ENCODE measurements around the gene AFDN.
"Not testable (repeated sequence)": the region's sequence is repeated elsewhere in the genome, so short reads cannot be mapped to it uniquely, and the experiment has no call there.

Gene AFDN

GRCh38 chr6:167965592-167966539 is 139.2 kb downstream of the AFDN start:
- no peak overlapping the region for H3K4me3 ChIP-seq
- H3K27ac ChIP-seq = no peak overlapping the region

DNA sequence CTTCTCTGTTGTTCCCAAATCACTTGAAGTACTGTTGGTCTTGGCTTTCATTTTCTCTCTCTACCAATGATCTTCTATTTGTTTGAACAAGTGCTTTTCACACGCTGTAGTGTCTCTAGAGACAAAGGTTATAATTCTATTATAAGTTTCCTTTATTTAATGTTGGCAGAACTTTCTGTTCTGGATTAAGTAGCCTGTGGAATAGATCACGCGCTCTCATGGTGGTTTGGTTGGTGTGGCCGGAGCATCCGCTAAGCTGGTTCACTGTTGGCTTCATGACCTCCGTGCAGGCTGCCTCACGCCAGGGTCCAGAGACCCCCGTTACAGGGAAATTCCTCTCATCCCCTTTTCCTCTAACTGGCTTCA is 139.8 kb downstream of the AFDN start:
- no peak overlapping the region for H3K27ac ChIP-seq
- H3K4me3 ChIP-seq = no peak overlapping the region

GRCh38 chr6:167968091-167968490 is 141.4 kb downstream of the AFDN start:
- no peak overlapping the region for H3K27ac ChIP-seq
- no peak overlapping the region for H3K4me3 ChIP-seq

DNA sequence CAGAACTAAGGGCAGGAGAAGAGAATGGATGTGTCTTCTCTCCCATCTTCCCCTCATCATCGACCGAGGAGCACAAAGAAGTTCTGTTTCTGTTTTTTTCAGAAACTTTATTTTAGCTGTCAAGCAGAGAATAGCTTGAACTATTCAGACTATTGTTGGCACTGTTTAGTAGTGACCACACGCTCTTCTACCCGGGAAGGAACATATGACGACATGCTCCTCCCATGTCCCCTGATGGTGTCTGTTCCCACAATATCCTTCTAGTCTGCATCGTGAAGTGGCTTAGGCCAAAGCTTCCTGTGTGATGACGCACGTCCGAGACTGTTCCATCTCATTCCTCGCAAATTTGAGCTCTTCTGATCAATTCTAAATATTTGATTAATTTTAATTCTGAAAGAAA is 143.5 kb downstream of the AFDN start:
- no peak overlapping the region for H3K27ac ChIP-seq
- H3K4me3 ChIP-seq = no peak overlapping the region

DNA sequence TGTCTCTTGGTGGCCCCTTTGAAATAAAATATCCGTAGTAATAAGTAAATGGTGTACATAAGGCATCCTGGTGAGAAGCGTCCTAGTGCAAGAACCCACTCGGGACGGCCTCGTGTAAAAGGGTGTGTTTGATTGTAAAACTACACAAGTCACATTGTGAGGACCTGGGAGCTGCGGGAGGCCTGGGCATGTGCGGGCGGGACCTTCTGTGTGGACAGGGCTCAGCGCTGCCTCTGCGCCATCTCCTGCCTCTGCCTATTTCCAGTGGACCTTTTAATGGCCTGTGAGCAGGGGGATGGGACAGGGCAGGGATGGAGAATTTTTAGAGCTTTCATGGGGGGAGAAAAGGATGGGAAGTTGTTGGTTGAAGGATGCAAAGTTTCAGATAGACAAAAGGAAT is 145.5 kb downstream of the AFDN start:
- no peak overlapping the region for H3K27ac ChIP-seq
- no peak overlapping the region for H3K4me3 ChIP-seq

DNA sequence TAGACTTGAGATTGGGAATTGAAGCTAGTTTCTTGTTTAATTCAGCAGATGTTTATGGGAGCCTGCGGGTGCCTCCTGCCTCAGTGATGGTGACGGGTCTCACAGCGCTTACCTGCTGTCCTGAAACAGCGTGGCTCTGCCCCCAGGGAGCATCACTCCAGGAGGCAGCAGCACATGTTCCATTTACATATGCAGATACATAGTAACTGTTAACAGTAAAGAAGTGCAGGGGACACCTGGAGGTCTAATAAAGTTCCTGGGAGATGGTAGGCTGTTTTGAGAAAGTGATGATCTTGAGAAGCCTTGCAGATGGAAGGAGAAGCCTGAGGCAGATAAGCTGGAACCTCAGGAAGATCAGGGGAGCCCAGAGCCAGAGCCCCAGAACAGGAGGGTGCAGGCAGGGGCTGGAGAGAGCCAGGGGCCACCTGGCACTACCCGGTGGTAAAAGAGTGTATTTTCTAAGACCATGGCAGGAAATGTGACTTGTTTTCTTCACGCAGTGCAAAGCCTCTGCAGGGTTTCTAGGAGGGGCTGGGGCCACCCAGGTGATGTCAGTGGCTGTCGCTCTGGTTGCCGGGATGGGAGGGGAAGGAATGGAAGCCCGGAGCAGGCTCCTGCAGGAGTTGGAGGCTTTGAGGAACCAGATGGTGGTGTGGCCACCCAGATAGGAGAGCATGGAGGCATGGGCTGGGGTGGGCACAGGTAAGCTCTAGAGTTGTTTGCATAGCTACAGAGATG is 146.6 kb downstream of the AFDN start:
- H3K27ac ChIP-seq = no peak overlapping the region

DNA sequence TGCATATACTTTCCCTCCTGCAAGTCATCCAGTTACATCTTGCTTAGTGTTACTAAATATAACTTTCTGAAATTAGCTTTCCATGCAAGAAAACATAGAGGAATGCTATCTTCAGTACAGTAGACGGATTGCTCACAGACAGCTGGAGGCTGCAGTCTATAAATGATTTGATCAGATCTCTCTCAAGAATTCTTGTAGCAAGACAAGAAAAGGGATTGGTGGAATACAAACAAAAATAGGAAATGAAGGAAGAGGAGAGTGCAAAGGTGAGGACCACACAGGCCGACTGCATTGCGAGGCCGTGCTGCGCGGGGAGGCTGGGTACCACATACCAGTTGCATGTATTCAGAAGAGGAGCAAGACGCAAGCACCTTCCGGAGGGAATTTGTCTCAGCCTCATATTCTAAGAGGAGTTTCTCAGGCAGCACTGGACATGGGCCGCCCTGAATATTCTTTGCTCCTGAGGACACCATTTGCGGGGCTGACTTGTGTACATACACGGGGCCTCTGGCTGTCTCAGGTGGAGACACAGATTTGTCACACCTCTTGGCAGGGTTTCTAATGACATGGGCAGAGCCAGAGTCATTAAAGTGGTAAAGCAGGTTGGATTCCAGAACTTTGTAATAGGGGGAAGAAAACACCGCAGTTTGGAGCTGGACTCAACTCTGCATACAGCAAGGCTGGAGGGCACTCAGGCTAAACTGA is 148.1 kb downstream of the AFDN start:
- H3K4me3 ChIP-seq = no peak overlapping the region
- no peak overlapping the region for H3K27ac ChIP-seq

More for the DNA sequence above, 146.6 kb downstream of the AFDN start:
- H3K4me3 ChIP-seq = no peak overlapping the region

GRCh38 chr6:167975458-167975857 is 148.7 kb downstream of the AFDN start:
- no peak overlapping the region for H3K27ac ChIP-seq
- no peak overlapping the region for H3K4me3 ChIP-seq

DNA sequence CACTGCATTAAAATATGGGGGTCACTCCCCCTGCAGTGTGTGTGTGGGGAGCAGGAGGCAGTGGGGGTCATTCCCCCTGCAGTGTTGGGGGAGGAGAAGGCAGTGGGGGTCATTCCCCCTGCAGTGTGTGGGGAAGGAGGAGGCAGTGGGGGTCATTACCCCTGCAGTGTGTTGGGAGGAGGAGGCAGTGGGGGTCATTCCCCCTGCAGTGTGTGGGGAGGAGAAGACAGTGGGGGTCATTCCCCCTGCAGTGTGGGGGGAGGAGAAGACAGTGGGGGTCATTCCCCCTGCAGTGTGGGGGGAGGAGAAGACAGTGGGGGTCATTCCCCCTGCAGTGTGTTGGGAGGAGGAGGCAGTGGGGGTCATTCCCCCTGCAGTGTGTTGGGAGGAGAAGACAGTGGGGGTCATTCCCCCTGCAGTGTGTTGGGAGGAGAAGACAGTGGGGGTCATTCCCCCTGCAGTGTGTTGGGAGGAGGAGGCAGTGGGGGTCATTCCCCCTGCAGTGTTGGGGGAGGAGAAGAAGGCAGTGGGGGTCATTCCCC is 149.5 kb downstream of the AFDN start:
- H3K27ac ChIP-seq, H3K4me3 ChIP-seq: not testable (repeated sequence)

DNA sequence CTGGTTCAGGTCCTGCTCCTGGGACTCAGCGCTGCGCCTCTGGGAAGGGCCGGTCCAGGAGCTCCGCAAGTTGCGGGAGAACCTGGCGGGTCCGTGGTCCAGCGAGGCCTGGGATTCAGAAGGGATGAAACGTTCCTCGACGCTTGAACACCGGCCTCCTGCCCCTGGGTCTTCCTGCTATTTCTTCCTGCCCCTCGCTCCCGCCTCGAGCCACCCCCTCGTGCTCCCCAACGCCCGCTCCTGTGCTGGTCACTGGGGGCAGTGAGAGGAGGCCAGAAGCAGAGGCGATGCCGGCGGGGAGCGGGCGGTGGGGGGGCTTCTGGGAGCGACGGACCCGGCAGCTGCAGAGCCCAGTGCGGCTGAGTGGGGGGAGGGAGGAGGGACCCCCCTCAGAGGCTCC is 150.0 kb downstream of the AFDN start:
- Histone ChIP-seq H3K27ac (no peak overlapping the region), H3K4me3 (no peak overlapping the region)

DNA sequence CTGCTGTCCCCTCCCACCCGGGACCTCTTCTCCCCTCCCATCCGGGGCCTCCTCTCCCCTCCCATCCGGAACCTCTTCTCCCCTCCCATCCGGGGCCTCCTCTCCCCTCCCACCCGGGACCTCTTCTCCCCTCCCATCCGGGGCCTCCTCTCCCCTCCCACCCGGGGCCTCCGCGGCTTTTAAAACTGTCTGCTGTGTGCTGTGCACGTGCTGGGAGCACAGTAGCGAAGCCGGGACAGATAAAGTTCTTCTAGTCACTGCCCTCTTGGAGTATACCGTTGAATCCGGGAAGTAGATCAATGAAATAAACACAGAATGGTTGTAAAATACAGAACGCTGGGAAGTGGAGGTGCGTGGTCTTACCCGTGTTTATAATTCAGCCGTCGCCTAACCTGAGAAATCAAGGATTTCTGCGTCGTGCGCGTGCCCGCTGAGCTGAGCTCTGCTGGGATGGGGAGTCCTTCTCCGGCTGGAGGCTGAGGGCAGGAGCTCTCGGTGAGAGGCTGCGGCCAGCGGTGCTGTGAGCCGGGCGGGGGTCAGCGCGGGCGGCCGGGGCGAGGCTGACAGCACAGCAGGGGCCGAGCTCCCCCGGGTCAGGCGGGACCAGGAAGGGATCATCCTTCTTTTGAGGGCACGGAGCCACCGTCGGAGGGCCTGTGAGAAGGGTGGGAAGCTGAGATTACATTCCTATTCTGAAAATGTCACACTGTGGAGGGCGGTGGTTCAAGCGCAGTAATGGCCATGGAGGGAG is 151.2 kb downstream of the AFDN start:
- peak overlapping the region in 1 of 21 experiments; percentile 3 for H3K27ac ChIP-seq
- no peak overlapping the region for H3K4me3 ChIP-seq

DNA sequence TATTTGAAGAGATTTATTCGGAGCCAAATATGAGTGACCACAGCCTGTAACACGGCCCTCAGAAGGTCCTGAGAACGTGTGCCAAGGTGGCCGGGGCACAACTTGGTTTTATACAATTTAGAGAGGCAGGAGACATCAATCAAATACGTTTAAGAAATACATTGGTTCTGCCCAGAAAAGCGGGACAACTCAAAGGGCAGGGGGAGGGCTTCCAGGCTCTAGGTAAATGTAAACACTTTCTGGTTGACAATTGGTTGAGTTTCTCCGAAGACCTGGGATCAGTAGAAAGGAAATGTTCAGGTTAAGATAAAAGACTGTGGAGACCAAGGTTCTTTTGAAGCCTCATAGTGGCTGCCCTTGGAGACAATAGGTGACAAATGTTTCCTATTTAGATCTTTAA is 151.9 kb downstream of the AFDN start:
- no peak overlapping the region for H3K27ac ChIP-seq
- H3K4me3 ChIP-seq = no peak overlapping the region

DNA sequence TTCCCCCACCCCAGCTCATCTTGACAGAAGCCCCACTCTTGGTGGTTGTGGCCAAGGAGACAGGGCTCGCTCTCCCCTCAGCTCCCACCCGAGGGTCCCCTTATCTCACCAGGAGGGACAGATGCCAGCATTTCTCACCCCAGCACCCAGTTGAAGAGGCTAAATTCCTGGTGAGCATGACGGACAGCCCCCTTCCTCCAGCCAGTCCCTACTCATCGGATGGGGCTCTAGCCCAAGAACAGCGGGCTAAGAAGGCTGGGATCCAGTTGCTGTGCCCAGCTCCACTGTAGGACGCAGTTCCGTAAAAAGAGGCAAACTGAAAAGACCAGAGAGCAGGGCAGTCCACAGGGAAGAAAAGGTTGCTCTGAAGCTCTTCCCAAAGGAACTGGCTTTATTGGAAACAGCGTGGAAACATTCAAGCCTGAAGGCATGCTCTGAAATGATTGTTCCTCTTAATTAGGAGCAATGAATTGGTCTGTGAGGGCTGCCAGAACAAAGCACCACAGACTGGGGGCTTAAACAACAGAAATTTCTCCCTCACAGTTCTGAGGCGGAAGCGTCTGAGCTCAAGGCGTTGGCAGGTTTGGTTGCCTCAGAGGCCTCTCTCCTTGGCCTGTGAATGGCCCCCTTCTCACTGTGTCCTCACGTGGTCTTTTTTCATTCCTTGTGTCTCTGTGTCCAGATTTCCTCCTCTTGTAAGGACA is 152.9 kb downstream of the AFDN start:
- Histone ChIP-seq H3K27ac (no peak overlapping the region), H3K4me3 (no peak overlapping the region)

- Histone ChIP-seq H3K27ac (no peak overlapping the region), H3K4me3 (no peak overlapping the region)
These were observed 154.3 kb downstream of the AFDN start for GRCh38 chr6:167980911-167981580.

DNA sequence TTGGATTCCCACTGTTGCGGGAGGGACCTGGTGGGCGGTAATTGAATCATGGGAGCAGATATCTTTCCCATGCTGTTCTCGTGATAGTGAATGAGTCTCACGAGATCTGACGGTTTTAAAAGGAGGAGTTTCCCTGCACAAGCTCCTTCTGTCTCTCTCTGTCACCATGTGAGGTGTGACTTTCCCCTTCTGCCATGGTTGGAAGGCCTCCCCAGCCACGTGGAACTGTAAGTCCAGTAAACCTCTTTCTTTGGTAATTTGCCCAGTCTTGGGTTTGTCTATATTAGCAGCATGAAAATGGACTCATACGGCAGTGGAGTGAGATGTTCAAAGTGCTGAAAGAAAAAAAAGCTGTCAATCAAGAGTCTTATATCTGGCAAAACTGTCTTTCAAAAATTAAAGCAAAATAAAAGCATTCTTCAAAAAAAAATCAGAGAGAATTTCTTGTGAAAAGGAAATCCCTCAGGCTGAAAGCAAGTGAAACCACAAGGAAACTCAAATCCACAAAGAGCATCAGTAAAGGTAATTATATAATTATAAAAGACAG is 155.3 kb downstream of the AFDN start:
- Histone ChIP-seq H3K4me3 (no peak overlapping the region), H3K27ac (no peak overlapping the region)

DNA sequence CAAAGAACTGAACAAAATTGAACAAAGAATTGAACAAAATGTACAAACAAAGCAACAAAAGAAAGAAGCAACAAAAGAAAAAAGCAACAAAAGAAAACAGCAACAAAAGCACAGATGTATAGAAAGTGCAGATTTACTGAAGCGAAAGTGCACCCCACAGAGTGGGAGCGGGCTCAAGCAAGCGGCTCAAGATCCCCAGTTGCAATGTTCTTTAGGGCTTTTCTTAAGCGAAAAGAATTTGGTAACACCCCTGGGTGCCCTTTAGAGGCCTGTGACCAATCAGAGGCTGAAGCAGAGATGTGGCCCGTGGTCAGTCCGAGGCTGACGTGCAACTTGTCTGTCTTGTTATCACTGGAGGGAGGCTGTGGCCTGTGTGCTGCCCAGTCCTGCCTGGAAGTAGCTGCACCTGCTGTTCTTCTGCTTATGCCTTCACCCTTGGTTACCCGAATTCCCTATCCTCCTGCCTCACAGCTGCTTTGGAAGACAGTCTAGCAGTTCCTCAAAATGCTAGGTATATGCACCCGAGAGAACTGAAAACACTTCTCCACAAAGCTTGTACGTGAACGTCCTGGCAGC is 157.5 kb downstream of the AFDN start:
- Histone ChIP-seq H3K27ac (no peak overlapping the region), H3K4me3 (no peak overlapping the region)

DNA sequence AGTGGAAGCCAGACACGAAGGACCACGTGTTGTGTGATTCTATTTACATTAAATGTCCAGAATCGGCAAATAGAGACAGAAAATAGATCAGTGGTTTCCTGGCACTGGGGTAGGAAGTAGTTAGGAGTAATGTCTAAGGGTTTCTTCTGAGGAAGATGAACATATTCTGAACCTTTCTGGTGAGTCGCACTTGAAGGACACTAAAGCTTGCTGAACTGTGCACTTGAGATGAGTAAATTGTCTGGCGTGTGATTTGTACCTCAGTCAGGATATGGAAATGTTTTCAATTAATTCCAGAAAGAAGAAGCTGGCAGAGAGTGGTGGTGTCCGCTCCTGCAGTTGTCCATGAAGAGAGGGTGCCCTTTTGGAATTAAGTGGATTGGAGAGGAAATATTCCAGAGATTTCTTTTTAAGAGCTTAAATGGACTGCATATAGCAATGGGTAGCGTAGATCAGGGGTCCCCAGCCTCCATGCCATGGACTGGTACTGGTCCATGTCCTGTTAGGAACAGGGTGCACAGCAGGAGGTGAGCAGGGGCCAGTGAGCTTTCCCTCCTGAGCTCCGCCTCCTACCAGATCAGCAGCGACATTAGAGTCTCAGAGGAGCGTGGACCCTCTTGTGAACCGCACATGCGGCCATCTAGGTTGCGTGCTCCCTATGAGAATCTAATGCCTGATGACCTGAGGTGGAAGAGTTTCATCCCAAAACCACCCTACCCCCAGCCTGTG is 158.3 kb downstream of the AFDN start:
- no peak overlapping the region for H3K27ac ChIP-seq
- H3K4me3 ChIP-seq = no peak overlapping the region

All from skin epidermis (tissue), 12 donors.